Activated naive CD8-positive, alpha-beta T cell treated with anti-CD3 and anti-CD28 coated beads for 36 hours (primary cell): Measurements from ENCODE around the gene PPP4R1. TPM values are rescaled to one million over a fixed set of nuclear protein-coding genes. Genes with fewer than 3 reads are reported as not detected.

ENCODE experiments used
- DNase-seq: peaks from one replicate; pipeline ENCODE4 v3.0.0; 2021
- H3K27ac Mint-ChIP-seq: one replicate; pipeline ENCODE4 v1.8.0; 2022; ENCODE audit warnings: mild to moderate bottlenecking, moderate library complexity, mixed read lengths
- H3K27me3 Mint-ChIP-seq: one replicate; pipeline ENCODE4 v1.8.0; 2022; ENCODE audit warnings: mild to moderate bottlenecking, mixed read lengths
- H3K36me3 Mint-ChIP-seq: one replicate; pipeline ENCODE4 v1.8.0; 2021; ENCODE audit warnings: mild to moderate bottlenecking, mixed read lengths
- H3K4me1 Mint-ChIP-seq: one replicate; pipeline ENCODE4 v1.8.0; 2021; ENCODE audit warnings: mixed read lengths
- H3K4me3 Mint-ChIP-seq: one replicate; pipeline ENCODE4 v1.8.0; 2022; ENCODE audit warnings: mild to moderate bottlenecking, moderate library complexity, mixed read lengths
- H3K9me3 Mint-ChIP-seq: one replicate; pipeline ENCODE4 v1.8.0; 2022; ENCODE audit warnings: mixed read lengths
- total RNA-seq, 2 experiments: library from RNA; stranded (reverse); gene quantifications; one replicate each; pipeline ENCODE4 v1.2.3, GENCODE V29; 2021

The PPP4R1 gene
- total RNA-seq, 2 experiments from 2014 or later, result 33.7 to 37.7 TPM

- H3K9me3 Mint-ChIP-seq, result peaks cover 5% of the 10 kb centered on the region
- H3K27ac Mint-ChIP-seq, result no peak overlapping the region
- no peak for DNase-seq
- no peak overlapping the region for H3K4me3 Mint-ChIP-seq
- H3K27me3 Mint-ChIP-seq, result no peaks in the 10 kb centered on the region
- H3K36me3 Mint-ChIP-seq, result peaks cover 28% of the 10 kb centered on the region
- H3K4me1 Mint-ChIP-seq, result no peaks in the 10 kb centered on the region
These were observed 57.0 kb downstream of the PPP4R1 start for GRCh38 chr18:9557250-9557943.

GRCh38 chr18:9552616-9553015 is 61.7 kb downstream of the PPP4R1 start:
- Mint-ChIP-seq H3K27ac (no peak overlapping the region), H3K9me3 (peaks cover 5% of the 10 kb centered on the region), H3K4me1 (no peaks in the 10 kb centered on the region), H3K36me3 (peaks cover 43% of the 10 kb centered on the region), H3K4me3 (no peak overlapping the region), H3K27me3 (no peaks in the 10 kb centered on the region)
- no peak for DNase-seq

GRCh38 chr18:9552191-9552590 is 62.2 kb downstream of the PPP4R1 start:
- Mint-ChIP-seq H3K27me3 (no peaks in the 10 kb centered on the region), H3K4me1 (no peaks in the 10 kb centered on the region), H3K4me3 (no peak overlapping the region), H3K36me3 (peaks cover 44% of the 10 kb centered on the region), H3K27ac (no peak overlapping the region), H3K9me3 (peaks cover 5% of the 10 kb centered on the region)
- DNase-seq, result no peak

GRCh38 chr18:9550429-9550828 is 63.9 kb downstream of the PPP4R1 start:
- H3K27me3 Mint-ChIP-seq, result no peaks in the 10 kb centered on the region
- no peaks in the 10 kb centered on the region for H3K4me1 Mint-ChIP-seq
- H3K27ac Mint-ChIP-seq, result no peak overlapping the region
- DNase-seq, result no peak
- peaks cover 41% of the 10 kb centered on the region for H3K36me3 Mint-ChIP-seq
- no peak overlapping the region for H3K4me3 Mint-ChIP-seq
- H3K9me3 Mint-ChIP-seq, result peaks cover 5% of the 10 kb centered on the region

GRCh38 chr18:9549405-9549804 is 65.0 kb downstream of the PPP4R1 start:
- no peak for DNase-seq
- H3K9me3 Mint-ChIP-seq, result peaks cover 5% of the 10 kb centered on the region
- peaks cover 35% of the 10 kb centered on the region for H3K36me3 Mint-ChIP-seq
- no peak overlapping the region for H3K27ac Mint-ChIP-seq
- no peaks in the 10 kb centered on the region for H3K4me1 Mint-ChIP-seq
- H3K27me3 Mint-ChIP-seq, result no peaks in the 10 kb centered on the region
- H3K4me3 Mint-ChIP-seq, result no peak overlapping the region

- H3K27ac Mint-ChIP-seq, result no peak overlapping the region
- H3K27me3 Mint-ChIP-seq, result no peaks in the 10 kb centered on the region
- H3K4me3 Mint-ChIP-seq, result no peak overlapping the region
- peaks cover 3% of the 10 kb centered on the region for H3K4me1 Mint-ChIP-seq
- H3K36me3 Mint-ChIP-seq, result peaks cover 25% of the 10 kb centered on the region
- no peak for DNase-seq
- H3K9me3 Mint-ChIP-seq, result peaks cover 3% of the 10 kb centered on the region
These were observed 66.6 kb downstream of the PPP4R1 start for GRCh38 chr18:9547782-9548181.

- Mint-ChIP-seq H3K27ac (no peak overlapping the region), H3K27me3 (no peaks in the 10 kb centered on the region), H3K4me3 (no peak overlapping the region), H3K9me3 (no peaks in the 10 kb centered on the region), H3K4me1 (peaks cover 3% of the 10 kb centered on the region), H3K36me3 (peaks cover 15% of the 10 kb centered on the region)
- DNase-seq, result no peak
These were observed 67.9 kb downstream of the PPP4R1 start for GRCh38 chr18:9546468-9546867.

GRCh38 chr18:9545029-9545428 is 69.3 kb downstream of the PPP4R1 start:
- no peaks in the 10 kb centered on the region for H3K9me3 Mint-ChIP-seq
- no peaks in the 10 kb centered on the region for H3K27me3 Mint-ChIP-seq
- H3K27ac Mint-ChIP-seq, result no peak overlapping the region

GRCh38 chr18:9542924-9543323 is 71.4 kb downstream of the PPP4R1 start:
- no peak overlapping the region for H3K4me3 Mint-ChIP-seq
- no peaks in the 10 kb centered on the region for H3K9me3 Mint-ChIP-seq
- H3K27me3 Mint-ChIP-seq, result no peaks in the 10 kb centered on the region
- H3K4me1 Mint-ChIP-seq, result peaks cover 3% of the 10 kb centered on the region
- no peak overlapping the region for H3K27ac Mint-ChIP-seq
- DNase-seq, result no peak
- peaks cover 9% of the 10 kb centered on the region for H3K36me3 Mint-ChIP-seq

More at GRCh38 chr18:9545029-9545428, 69.3 kb downstream of the PPP4R1 start:
- no peak for DNase-seq
- Mint-ChIP-seq H3K4me1 (peaks cover 3% of the 10 kb centered on the region), H3K36me3 (peaks cover 20% of the 10 kb centered on the region), H3K4me3 (no peak overlapping the region)

GRCh38 chr18:9539938-9540337 is 74.4 kb downstream of the PPP4R1 start:
- H3K36me3 Mint-ChIP-seq, result peaks cover 10% of the 10 kb centered on the region
- peaks cover 3% of the 10 kb centered on the region for H3K4me1 Mint-ChIP-seq
- no peak for DNase-seq
- no peak overlapping the region for H3K27ac Mint-ChIP-seq
- H3K27me3 Mint-ChIP-seq, result no peaks in the 10 kb centered on the region
- no peaks in the 10 kb centered on the region for H3K9me3 Mint-ChIP-seq
- no peak overlapping the region for H3K4me3 Mint-ChIP-seq

GRCh38 chr18:9539283-9539682 is 75.1 kb downstream of the PPP4R1 start:
- Mint-ChIP-seq H3K9me3 (no peaks in the 10 kb centered on the region), H3K27me3 (no peaks in the 10 kb centered on the region), H3K36me3 (peaks cover 10% of the 10 kb centered on the region), H3K27ac (no peak overlapping the region), H3K4me3 (no peak overlapping the region), H3K4me1 (peaks cover 1% of the 10 kb centered on the region)
- no peak for DNase-seq

GRCh38 chr18:9537677-9538076 is 76.7 kb downstream of the PPP4R1 start:
- Mint-ChIP-seq H3K36me3 (peaks cover 12% of the 10 kb centered on the region), H3K27ac (no peak overlapping the region), H3K27me3 (no peaks in the 10 kb centered on the region), H3K4me3 (no peak overlapping the region), H3K4me1 (no peaks in the 10 kb centered on the region), H3K9me3 (no peaks in the 10 kb centered on the region)
- no peak for DNase-seq

- H3K4me3 Mint-ChIP-seq, result no peak overlapping the region
- H3K9me3 Mint-ChIP-seq, result no peaks in the 10 kb centered on the region
- no peaks in the 10 kb centered on the region for H3K27me3 Mint-ChIP-seq
- no peak for DNase-seq
- no peak overlapping the region for H3K27ac Mint-ChIP-seq
- H3K36me3 Mint-ChIP-seq, result peaks cover 12% of the 10 kb centered on the region
- H3K4me1 Mint-ChIP-seq, result no peaks in the 10 kb centered on the region
These were observed 77.8 kb downstream of the PPP4R1 start for GRCh38 chr18:9536354-9537152.

GRCh38 chr18:9535430-9535991 is 78.8 kb downstream of the PPP4R1 start:
- Mint-ChIP-seq H3K9me3 (no peaks in the 10 kb centered on the region), H3K27me3 (no peaks in the 10 kb centered on the region), H3K27ac (no peak overlapping the region), H3K36me3 (peaks cover 15% of the 10 kb centered on the region), H3K4me1 (no peaks in the 10 kb centered on the region), H3K4me3 (no peak overlapping the region)
- no peak for DNase-seq

- H3K27ac Mint-ChIP-seq, result no peak overlapping the region
- no peaks in the 10 kb centered on the region for H3K27me3 Mint-ChIP-seq
- peaks cover 11% of the 10 kb centered on the region for H3K36me3 Mint-ChIP-seq
- H3K4me3 Mint-ChIP-seq, result no peak overlapping the region
- H3K4me1 Mint-ChIP-seq, result no peaks in the 10 kb centered on the region
- H3K9me3 Mint-ChIP-seq, result no peaks in the 10 kb centered on the region
- no peak for DNase-seq
These were observed 79.5 kb downstream of the PPP4R1 start for GRCh38 chr18:9534844-9535243.
